Measurements from ENCODE around the gene SVOPL.

Gene SVOPL

GRCh38 chr7:138555684-138556083 lies 145.5 kb downstream of the SVOPL start:
- no peak for DNase-seq

- no peak for DNase-seq
These were observed 146.5 kb downstream of the SVOPL start for GRCh38 chr7:138554674-138555073.

GRCh38 chr7:138553805-138554204 lies 147.4 kb downstream of the SVOPL start:
- no peak for DNase-seq

- DNase-seq = no peak
These were observed 150.1 kb downstream of the SVOPL start for GRCh38 chr7:138551102-138551501.

- no peak for DNase-seq
These were observed 150.8 kb downstream of the SVOPL start for GRCh38 chr7:138550337-138550736.

- no peak for DNase-seq
These were observed 152.1 kb downstream of the SVOPL start for GRCh38 chr7:138549082-138549481.

GRCh38 chr7:138546829-138547228 lies 154.3 kb downstream of the SVOPL start:
- DNase-seq = no peak

GRCh38 chr7:138546064-138546619 lies 155.0 kb downstream of the SVOPL start:
- no peak for DNase-seq

GRCh38 chr7:138545123-138545522 lies 156.0 kb downstream of the SVOPL start:
- no peak for DNase-seq
